HepG2 (cell line): ENCODE measurements around the gene LLGL2. TPM values are rescaled to one million over a fixed set of nuclear protein-coding genes. Genes with fewer than 3 reads are reported as not detected.
A peak's percentile ranks its signal among the peaks of the same experiment; 100 is the strongest.

Experiments
- AGO1 ChIP-seq: fragments of 200-400 bp; formaldehyde crosslinking; IDR thresholded peaks from 2 replicates; pipeline ENCODE4 v1.6.1; 2017; ENCODE audit warnings: mild to moderate bottlenecking, low read depth, low read length, moderate library complexity; ENCODE audit not compliant: poor library complexity, severe bottlenecking
- AGO2 ChIP-seq: fragments of 200-400 bp; formaldehyde crosslinking; optimal IDR thresholded peaks from 2 replicates; pipeline ENCODE3; 2017; ENCODE audit warnings: mild to moderate bottlenecking, low read depth, low read length, moderate library complexity
- CENPX ChIP-seq: sonication (generic); formaldehyde crosslinking; IDR thresholded peaks from 2 replicates; pipeline ENCODE4 v1.9.0; 2021; ENCODE audit warnings: mild to moderate bottlenecking, missing genetic modification reagents, moderate library complexity
- MBD4 ChIP-seq: IDR thresholded peaks from 2 replicates; pipeline ENCODE4 v1.6.1; 2012; ENCODE audit warnings: low read length, inconsistent platforms, borderline replicate concordance
- NR2F2 ChIP-seq: IDR thresholded peaks from 2 replicates; pipeline ENCODE4 v1.6.1; 2012; ENCODE audit warnings: low read depth, inconsistent platforms, borderline replicate concordance
- PITX1 ChIP-seq: sonication (generic); formaldehyde crosslinking; IDR thresholded peaks from 2 replicates; pipeline ENCODE4 v1.5.1; 2020; ENCODE audit warnings: mild to moderate bottlenecking, missing genetic modification reagents
- RCOR2 ChIP-seq: IDR thresholded peaks from 2 replicates; pipeline ENCODE4 v1.6.1; 2016; ENCODE audit warnings: missing biosample characterization, missing genetic modification reagents
- RFX1 ChIP-seq: fragments of 450-650 bp; IDR thresholded peaks from 2 replicates; pipeline ENCODE4 v1.6.1; 2017
- SATB2 ChIP-seq: sonication (generic); formaldehyde crosslinking; IDR thresholded peaks from 2 replicates; pipeline ENCODE4 v1.5.0; 2020; ENCODE audit warnings: missing genetic modification reagents
- ZFP1 ChIP-seq: IDR thresholded peaks from 2 replicates; pipeline ENCODE4 v1.6.1; 2016
- ZFP36 ChIP-seq: fragments of 150-350 bp; IDR thresholded peaks from 2 replicates; pipeline ENCODE4 v1.6.1; 2018; ENCODE audit warnings: borderline replicate concordance, low read length, low read depth; ENCODE audit not compliant: partially characterized antibody
- ZMYM3 ChIP-seq: sonication (generic); formaldehyde crosslinking; IDR thresholded peaks from 2 replicates; pipeline ENCODE4 v1.5.1; 2020; ENCODE audit warnings: mild to moderate bottlenecking, missing genetic modification reagents
- ZNF296 ChIP-seq: sonication (generic); formaldehyde crosslinking; conservative IDR thresholded peaks from 2 replicates; pipeline ENCODE4 v1.5.0; 2020; ENCODE audit warnings: mild to moderate bottlenecking, missing genetic modification reagents
- ZNF350 ChIP-seq: sonication (generic); formaldehyde crosslinking; IDR thresholded peaks from 2 replicates; pipeline ENCODE4 v1.4.0; 2020; ENCODE audit warnings: mild to moderate bottlenecking, low read depth, missing genetic modification reagents, borderline replicate concordance
- ZNF552 ChIP-seq: sonication (generic); formaldehyde crosslinking; IDR thresholded peaks from 2 replicates; pipeline ENCODE4 v1.9.0; 2022; ENCODE audit warnings: missing genetic modification reagents, mild to moderate bottlenecking, borderline replicate concordance
- ZNF563 ChIP-seq: sonication (generic); formaldehyde crosslinking; IDR thresholded peaks from 2 replicates; pipeline ENCODE4 v1.8.0; 2022; ENCODE audit warnings: mild to moderate bottlenecking, moderate library complexity, missing genetic modification reagents
- ZNF569 ChIP-seq: sonication (generic); formaldehyde crosslinking; IDR thresholded peaks from 2 replicates; pipeline ENCODE4 v1.5.0; 2020; ENCODE audit warnings: mild to moderate bottlenecking, missing genetic modification reagents, moderate library complexity, borderline replicate concordance
- ZNF761 ChIP-seq: sonication (generic); formaldehyde crosslinking; conservative IDR thresholded peaks from 2 replicates; pipeline ENCODE4 v1.4.0; 2020; ENCODE audit warnings: mild to moderate bottlenecking, missing genetic modification reagents
- ZNF776 ChIP-seq: sonication (generic); formaldehyde crosslinking; IDR thresholded peaks from 2 replicates; pipeline ENCODE4 v1.4.0; 2020; ENCODE audit warnings: mild to moderate bottlenecking, missing genetic modification reagents
- ZNF782 ChIP-seq: sonication (generic); formaldehyde crosslinking; IDR thresholded peaks from 2 replicates; pipeline ENCODE4 v1.4.0; 2020; ENCODE audit warnings: missing genetic modification reagents, mild to moderate bottlenecking, borderline replicate concordance
- polyA plus RNA-seq, 8 experiments: library from polyadenylated mRNA; depleted of rRNA in 3 of 8; stranded (reverse) in 7 of 8; unstranded in 1 of 8; fragments of >200 nt; fragmentation: Illumina TruSeq in 4 of 8; extraction: Trizol in 4 of 8; gene quantifications; 2 replicates each; pipeline versions ENCODE4 v1.2.1 to v1.2.3, GENCODE V29; 2011 to 2016; ENCODE audit warnings: low read depth in 4 of 8, missing spikeins in 1 of 8, mixed read lengths in 1 of 8; ENCODE audit not compliant: insufficient read depth in 1 of 8
- total RNA-seq, 5 experiments: library from RNA; depleted of rRNA; stranded (reverse); fragments of >200 nt; fragmentation: Illumina TruSeq; extraction: Trizol; gene quantifications; 2 replicates each; pipeline ENCODE4 v1.2.3, GENCODE V29; 2016; ENCODE audit warnings: low read depth in 1 of 5
- TF ChIP-seq, protein P1 (sequence below): sonication (generic); formaldehyde crosslinking; IDR thresholded peaks from 2 replicates; pipeline ENCODE4 v1.5.1; 2020; ENCODE audit warnings: missing genetic modification reagents, mild to moderate bottlenecking, borderline replicate concordance
- TF ChIP-seq, protein P2 (sequence below): sonication (generic); formaldehyde crosslinking; IDR thresholded peaks from 2 replicates; pipeline ENCODE4 v1.8.1; 2023; ENCODE audit warnings: mild to moderate bottlenecking, missing genetic modification reagents
- TF ChIP-seq, protein P3 (sequence below): sonication (generic); formaldehyde crosslinking; IDR thresholded peaks from 2 replicates; pipeline ENCODE4 v1.4.0; 2020; ENCODE audit warnings: missing genetic modification reagents, borderline replicate concordance
- TF ChIP-seq, protein P4 (sequence below): sonication (generic); formaldehyde crosslinking; IDR thresholded peaks from 2 replicates; pipeline ENCODE4 v1.5.1; 2020; ENCODE audit warnings: missing genetic modification reagents, mild to moderate bottlenecking, borderline replicate concordance

Gene LLGL2
- total and polyA plus RNA-seq, 2 of the 13 experiments (the other 11 are each of a cell fraction or from before 2014, with no cell fraction given) = 83.0 to 86.7 TPM

DNA sequence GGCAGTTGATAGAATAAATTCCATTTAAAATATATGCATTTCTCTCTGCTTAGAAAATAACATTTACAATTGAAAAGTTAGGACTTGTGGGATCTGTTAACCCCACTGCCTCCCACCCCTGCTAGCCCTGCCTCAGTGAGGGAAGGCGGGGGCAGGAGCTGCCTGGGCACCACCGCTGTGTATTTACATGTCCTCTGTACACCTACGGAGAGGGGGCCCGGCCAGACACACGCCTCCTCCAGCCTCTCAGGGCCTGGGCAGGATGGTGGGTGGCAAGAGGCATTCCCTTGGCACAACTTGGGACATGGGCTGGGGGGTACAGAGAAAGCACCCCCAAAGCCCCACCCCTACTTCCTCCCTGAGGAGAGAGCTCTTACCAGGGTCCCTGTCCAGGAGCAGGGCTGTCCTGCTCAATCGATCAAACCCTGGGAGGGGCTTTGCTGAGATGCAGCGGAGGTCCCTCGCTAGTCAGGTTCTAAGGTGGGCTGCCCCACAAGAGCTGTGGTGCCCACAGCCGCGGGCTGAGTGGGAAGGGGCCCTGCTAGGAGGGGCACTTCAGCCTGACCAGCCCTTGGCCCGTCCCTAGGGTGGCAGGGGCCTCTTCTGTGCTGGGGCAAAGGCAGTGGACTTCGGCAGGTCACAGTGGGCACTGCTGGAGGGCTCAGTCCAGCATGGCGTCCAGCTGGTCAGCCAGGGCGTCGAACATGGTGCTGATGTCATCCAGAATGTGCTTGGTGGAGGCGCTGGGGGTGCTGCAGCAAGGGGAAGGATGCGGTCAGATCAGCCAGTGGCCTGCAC, 24.9 kb upstream of the LLGL2 start (continued):
- TF ChIP-seq, protein P1, sequence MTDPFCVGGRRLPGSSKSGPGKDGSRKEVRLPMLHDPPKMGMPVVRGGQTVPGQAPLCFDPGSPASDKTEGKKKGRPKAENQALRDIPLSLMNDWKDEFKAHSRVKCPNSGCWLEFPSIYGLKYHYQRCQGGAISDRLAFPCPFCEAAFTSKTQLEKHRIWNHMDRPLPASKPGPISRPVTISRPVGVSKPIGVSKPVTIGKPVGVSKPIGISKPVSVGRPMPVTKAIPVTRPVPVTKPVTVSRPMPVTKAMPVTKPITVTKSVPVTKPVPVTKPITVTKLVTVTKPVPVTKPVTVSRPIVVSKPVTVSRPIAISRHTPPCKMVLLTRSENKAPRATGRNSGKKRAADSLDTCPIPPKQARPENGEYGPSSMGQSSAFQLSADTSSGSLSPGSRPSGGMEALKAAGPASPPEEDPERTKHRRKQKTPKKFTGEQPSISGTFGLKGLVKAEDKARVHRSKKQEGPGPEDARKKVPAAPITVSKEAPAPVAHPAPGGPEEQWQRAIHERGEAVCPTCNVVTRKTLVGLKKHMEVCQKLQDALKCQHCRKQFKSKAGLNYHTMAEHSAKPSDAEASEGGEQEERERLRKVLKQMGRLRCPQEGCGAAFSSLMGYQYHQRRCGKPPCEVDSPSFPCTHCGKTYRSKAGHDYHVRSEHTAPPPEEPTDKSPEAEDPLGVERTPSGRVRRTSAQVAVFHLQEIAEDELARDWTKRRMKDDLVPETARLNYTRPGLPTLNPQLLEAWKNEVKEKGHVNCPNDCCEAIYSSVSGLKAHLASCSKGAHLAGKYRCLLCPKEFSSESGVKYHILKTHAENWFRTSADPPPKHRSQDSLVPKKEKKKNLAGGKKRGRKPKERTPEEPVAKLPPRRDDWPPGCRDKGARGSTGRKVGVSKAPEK (CRISPR knock-in tag) = no peak
- TF ChIP-seq ZNF776 (CRISPR knock-in tag) (no peak), RFX1 (no peak), AGO1 (peak; percentile 3), CENPX (CRISPR knock-in tag) (no peak), ZNF350 (CRISPR knock-in tag) (no peak), MBD4 (no peak), SATB2 (CRISPR knock-in tag) (no peak), ZNF761 (CRISPR knock-in tag) (no peak), ZNF296 (no peak), AGO2 (peak; percentile 64), ZNF782 (CRISPR knock-in tag) (no peak), ZFP36 (no peak), ZNF569 (CRISPR knock-in tag) (no peak), ZMYM3 (CRISPR knock-in tag) (no peak), PITX1 (CRISPR knock-in tag) (no peak), ZNF563 (CRISPR knock-in tag) (peak; percentile 36; the same call in 1 of the 2 replicates), ZFP1 (no peak), NR2F2 (no peak), RCOR2 (no peak), ZNF552 (CRISPR knock-in tag) (no peak)
- TF ChIP-seq, protein P2, sequence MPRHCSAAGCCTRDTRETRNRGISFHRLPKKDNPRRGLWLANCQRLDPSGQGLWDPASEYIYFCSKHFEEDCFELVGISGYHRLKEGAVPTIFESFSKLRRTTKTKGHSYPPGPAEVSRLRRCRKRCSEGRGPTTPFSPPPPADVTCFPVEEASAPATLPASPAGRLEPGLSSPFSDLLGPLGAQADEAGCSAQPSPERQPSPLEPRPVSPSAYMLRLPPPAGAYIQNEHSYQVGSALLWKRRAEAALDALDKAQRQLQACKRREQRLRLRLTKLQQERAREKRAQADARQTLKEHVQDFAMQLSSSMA = no peak
- TF ChIP-seq, protein P3, sequence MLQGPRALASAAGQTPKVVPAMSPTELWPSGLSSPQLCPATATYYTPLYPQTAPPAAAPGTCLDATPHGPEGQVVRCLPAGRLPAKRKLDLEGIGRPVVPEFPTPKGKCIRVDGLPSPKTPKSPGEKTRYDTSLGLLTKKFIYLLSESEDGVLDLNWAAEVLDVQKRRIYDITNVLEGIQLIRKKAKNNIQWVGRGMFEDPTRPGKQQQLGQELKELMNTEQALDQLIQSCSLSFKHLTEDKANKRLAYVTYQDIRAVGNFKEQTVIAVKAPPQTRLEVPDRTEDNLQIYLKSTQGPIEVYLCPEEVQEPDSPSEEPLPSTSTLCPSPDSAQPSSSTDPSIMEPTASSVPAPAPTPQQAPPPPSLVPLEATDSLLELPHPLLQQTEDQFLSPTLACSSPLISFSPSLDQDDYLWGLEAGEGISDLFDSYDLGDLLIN (CRISPR knock-in tag) = no peak
- TF ChIP-seq, protein P4, sequence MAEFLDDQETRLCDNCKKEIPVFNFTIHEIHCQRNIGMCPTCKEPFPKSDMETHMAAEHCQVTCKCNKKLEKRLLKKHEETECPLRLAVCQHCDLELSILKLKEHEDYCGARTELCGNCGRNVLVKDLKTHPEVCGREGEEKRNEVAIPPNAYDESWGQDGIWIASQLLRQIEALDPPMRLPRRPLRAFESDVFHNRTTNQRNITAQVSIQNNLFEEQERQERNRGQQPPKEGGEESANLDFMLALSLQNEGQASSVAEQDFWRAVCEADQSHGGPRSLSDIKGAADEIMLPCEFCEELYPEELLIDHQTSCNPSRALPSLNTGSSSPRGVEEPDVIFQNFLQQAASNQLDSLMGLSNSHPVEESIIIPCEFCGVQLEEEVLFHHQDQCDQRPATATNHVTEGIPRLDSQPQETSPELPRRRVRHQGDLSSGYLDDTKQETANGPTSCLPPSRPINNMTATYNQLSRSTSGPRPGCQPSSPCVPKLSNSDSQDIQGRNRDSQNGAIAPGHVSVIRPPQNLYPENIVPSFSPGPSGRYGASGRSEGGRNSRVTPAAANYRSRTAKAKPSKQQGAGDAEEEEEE (CRISPR knock-in tag) = no peak
